Measurements from ENCODE around the gene NR0B2. TPM values are rescaled to one million over a fixed set of nuclear protein-coding genes. Genes with fewer than 3 reads are reported as not detected.

The NR0B2 gene
- total and polyA plus RNA-seq, 2 of the 13 experiments (the other 11 are each of a cell fraction or from before 2014, with no cell fraction given): 72.5 to 133 TPM

DNA sequence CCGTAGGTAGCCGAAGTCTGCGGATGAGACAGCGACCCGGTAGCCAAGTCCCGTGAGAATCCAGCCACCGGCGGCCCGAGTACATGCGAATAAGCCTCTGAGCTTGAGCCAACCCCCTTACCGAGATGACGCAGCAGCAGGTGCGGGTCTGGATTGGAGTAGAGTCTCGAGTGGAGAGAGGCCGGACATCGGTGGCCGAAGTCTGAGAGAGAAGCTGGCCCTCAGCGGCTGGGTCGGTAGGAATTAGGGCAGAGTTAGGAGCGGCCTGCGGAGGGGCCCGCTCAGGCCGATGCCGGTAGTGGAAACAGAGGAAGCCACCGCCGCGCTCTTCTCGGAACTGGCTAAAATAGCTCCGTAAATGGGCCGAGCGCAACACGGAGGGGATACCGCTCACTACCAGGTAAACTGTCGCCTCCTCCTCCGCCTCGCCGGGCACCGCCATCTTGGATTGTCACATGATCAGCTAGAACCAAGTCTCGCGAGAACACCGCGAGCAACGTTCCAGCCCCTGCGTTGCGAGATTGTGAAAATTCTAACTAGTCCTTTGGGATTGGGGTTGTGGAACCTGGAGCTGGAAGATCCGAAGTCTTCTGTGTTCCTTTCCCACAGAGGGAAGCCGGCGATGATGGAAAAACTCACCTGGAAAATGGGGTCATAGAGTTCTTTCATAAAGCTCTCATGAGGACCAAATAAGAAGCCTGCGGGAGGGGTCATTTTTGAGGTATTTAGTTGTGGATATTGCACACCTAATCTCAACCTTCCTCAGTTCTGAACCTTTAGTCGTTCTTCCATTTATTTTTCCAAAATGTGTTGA, 13.6 kb downstream of the NR0B2 start, which contains the start of gene GPATCH3 (continued):
- TF ChIP-seq KLF6 (CRISPR knock-in tag; IDR thresholded peaks at IDR 0.05) (peak; percentile 55; the same call in 1 of the 2 replicates), ZNF350 (CRISPR knock-in tag; IDR thresholded peaks at IDR 0.05; ENCODE audit: borderline replicate concordance, low read depth) (no peak; the same call in 1 of the 2 replicates), ETV5 (CRISPR knock-in tag; IDR thresholded peaks at IDR 0.05; ENCODE audit: borderline replicate concordance) (peak; percentile 28; the same call in 1 of the 2 replicates), HOXA3 (CRISPR knock-in tag; IDR thresholded peaks at IDR 0.05) (peak; percentile 86; the same call in 1 of the 2 replicates), ZBTB38 (CRISPR knock-in tag; IDR thresholded peaks at IDR 0.05) (no peak), ZNF101 (CRISPR knock-in tag; IDR thresholded peaks at IDR 0.05; ENCODE audit: borderline replicate concordance, low read depth) (no peak), ZNF644 (CRISPR knock-in tag; IDR thresholded peaks at IDR 0.05; ENCODE audit: low read depth) (0 out of 2 replicates have a peak, but pooled peaks have one; percentile 8), ZSCAN29 (CRISPR knock-in tag; conservative IDR thresholded peaks at IDR 0.05) (0 out of 2 replicates have a peak, but pooled peaks have one; percentile 51), MAFF (IDR thresholded peaks at IDR 0.05; ENCODE audit: low read depth, low read length) (no peak), ZKSCAN5 (CRISPR knock-in tag; IDR thresholded peaks at IDR 0.05) (no peak), KLF13 (CRISPR knock-in tag; IDR thresholded peaks at IDR 0.05) (0 out of 2 replicates have a peak, but pooled peaks have one; percentile 68), SIX4 (CRISPR knock-in tag; IDR thresholded peaks at IDR 0.05) (peak; percentile 58; the same call in 1 of the 2 replicates), ZNF83 (CRISPR knock-in tag; IDR thresholded peaks at IDR 0.05; ENCODE audit: borderline replicate concordance) (no peak), HCFC1 (IDR thresholded peaks at IDR 0.05; ENCODE audit: low read depth, low read length) (peak; percentile 65), ZNF674 (CRISPR knock-in tag; IDR thresholded peaks at IDR 0.05; ENCODE audit: low read depth) (no peak), ZBTB42 (CRISPR knock-in tag; IDR thresholded peaks at IDR 0.05) (no peak), POGZ (CRISPR knock-in tag; IDR thresholded peaks at IDR 0.05) (peak; percentile 58), ZNF558 (CRISPR knock-in tag; IDR thresholded peaks at IDR 0.05; ENCODE audit: borderline replicate concordance) (0 out of 2 replicates have a peak, but pooled peaks have one; percentile 15), ZNF20 (CRISPR knock-in tag; IDR thresholded peaks at IDR 0.05) (no peak), FOXA1 (IDR thresholded peaks at IDR 0.05) (no peak), FOXA1 (CRISPR knock-in tag; IDR thresholded peaks at IDR 0.05) (0 out of 2 replicates have a peak, but pooled peaks have one; percentile 13), ZNF230 (CRISPR knock-in tag; IDR thresholded peaks at IDR 0.05) (peak; percentile 52; the same call in 1 of the 2 replicates), ZNF335 (CRISPR knock-in tag; IDR thresholded peaks at IDR 0.05) (peak; percentile 62; the same call in 1 of the 2 replicates), PHF20 (CRISPR knock-in tag; IDR thresholded peaks at IDR 0.05) (peak; percentile 99), HDAC1 (CRISPR knock-in tag; IDR thresholded peaks at IDR 0.05) (peak; percentile 99)
- TF ChIP-seq, protein P1, sequence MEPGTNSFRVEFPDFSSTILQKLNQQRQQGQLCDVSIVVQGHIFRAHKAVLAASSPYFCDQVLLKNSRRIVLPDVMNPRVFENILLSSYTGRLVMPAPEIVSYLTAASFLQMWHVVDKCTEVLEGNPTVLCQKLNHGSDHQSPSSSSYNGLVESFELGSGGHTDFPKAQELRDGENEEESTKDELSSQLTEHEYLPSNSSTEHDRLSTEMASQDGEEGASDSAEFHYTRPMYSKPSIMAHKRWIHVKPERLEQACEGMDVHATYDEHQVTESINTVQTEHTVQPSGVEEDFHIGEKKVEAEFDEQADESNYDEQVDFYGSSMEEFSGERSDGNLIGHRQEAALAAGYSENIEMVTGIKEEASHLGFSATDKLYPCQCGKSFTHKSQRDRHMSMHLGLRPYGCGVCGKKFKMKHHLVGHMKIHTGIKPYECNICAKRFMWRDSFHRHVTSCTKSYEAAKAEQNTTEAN (CRISPR knock-in tag; conservative IDR thresholded peaks at IDR 0.05): no peak; the same call in 1 of the 2 replicates
- TF ChIP-seq, protein P2, sequence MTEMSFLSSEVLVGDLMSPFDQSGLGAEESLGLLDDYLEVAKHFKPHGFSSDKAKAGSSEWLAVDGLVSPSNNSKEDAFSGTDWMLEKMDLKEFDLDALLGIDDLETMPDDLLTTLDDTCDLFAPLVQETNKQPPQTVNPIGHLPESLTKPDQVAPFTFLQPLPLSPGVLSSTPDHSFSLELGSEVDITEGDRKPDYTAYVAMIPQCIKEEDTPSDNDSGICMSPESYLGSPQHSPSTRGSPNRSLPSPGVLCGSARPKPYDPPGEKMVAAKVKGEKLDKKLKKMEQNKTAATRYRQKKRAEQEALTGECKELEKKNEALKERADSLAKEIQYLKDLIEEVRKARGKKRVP (CRISPR knock-in tag; IDR thresholded peaks at IDR 0.05): peak; percentile 33 to 71; a peak in 1 of 4 replicates
- TF ChIP-seq, protein P3, sequence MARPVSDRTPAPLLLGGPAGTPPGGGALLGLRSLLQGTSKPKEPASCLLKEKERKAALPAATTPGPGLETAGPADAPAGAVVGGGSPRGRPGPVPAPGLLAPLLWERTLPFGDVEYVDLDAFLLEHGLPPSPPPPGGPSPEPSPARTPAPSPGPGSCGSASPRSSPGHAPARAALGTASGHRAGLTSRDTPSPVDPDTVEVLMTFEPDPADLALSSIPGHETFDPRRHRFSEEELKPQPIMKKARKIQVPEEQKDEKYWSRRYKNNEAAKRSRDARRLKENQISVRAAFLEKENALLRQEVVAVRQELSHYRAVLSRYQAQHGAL (CRISPR knock-in tag; IDR thresholded peaks at IDR 0.05; ENCODE audit: not compliant biosample characterization): no peak

Measured in HepG2 (cell line).